Heart left ventricle (tissue), 16 donors: Measurements from ENCODE around the gene CTAGE9. TPM values are rescaled to one million over a fixed set of nuclear protein-coding genes. Genes with fewer than 3 reads are reported as not detected.
A peak's percentile ranks its signal among the peaks of the same experiment; 100 is the strongest.

ENCODE experiments used
- ATAC-seq, 4 donors: fragments of 200-7000 bp; cut with Tn5 transposase; one replicate each; pipeline ENCODE4 v1.9.1; 2020 to 2022; ENCODE audit warnings: moderate library complexity in 4 of 4, mild to moderate bottlenecking in 3 of 4, moderate number of reproducible peaks in 1 of 4
- DNase-seq, 5 donors: peaks; one replicate each; pipeline ENCODE4 v3.0.0-alpha.2; 2020
- H3K27ac ChIP-seq, 12 donors: fragments of 200-600 bp; sonication (generic) in 4 of 12; one replicate each; pipeline versions ENCODE4 v1.5.0 to v1.8.0; 2016 to 2022; ENCODE audit warnings: mild to moderate bottlenecking in 2 of 12
- H3K27me3 ChIP-seq, 9 donors: fragments of 200-600 bp; sonication (generic) in 2 of 9; one replicate each; pipeline versions ENCODE4 v1.5.1 to v1.8.0; 2016 to 2022; ENCODE audit warnings: mild to moderate bottlenecking in 3 of 9
- H3K36me3 ChIP-seq, 9 donors: fragments of 200-600 bp; sonication (generic) in 2 of 9; one replicate each; pipeline versions ENCODE4 v1.5.0 to v1.8.0; 2018 to 2022; ENCODE audit warnings: mild to moderate bottlenecking in 2 of 9
- H3K4me1 ChIP-seq, 12 donors: fragments of 200-600 bp; sonication (generic) in 4 of 12; one replicate each; pipeline versions ENCODE4 v1.5.0 to v1.8.0; 2016 to 2022; ENCODE audit warnings: mild to moderate bottlenecking in 3 of 12
- H3K4me3 ChIP-seq, 12 donors: fragments of 200-600 bp; sonication (generic) in 4 of 12; one replicate each; pipeline versions ENCODE4 v1.5.0 to v1.8.0; 2017 to 2022; ENCODE audit warnings: mild to moderate bottlenecking in 9 of 12, moderate library complexity in 4 of 12
- H3K9me3 ChIP-seq, 12 donors: fragments of 200-600 bp; sonication (generic) in 4 of 12; one replicate each; pipeline versions ENCODE4 v1.5.0 to v1.8.0; 2016 to 2022; ENCODE audit warnings: mild to moderate bottlenecking in 1 of 12
- CTCF ChIP-seq, 12 donors: fragments of 200-600 bp; sonication (generic) in 4 of 12; IDR thresholded peaks; one replicate each; pipeline versions ENCODE4 v1.5.0 to v1.8.0; 2018 to 2022; ENCODE audit warnings: antibody characterized with exemption in 12 of 12, mild to moderate bottlenecking in 5 of 12
- POLR2A ChIP-seq, 2 donors: fragments of 450-650 bp; IDR thresholded peaks; one replicate each; pipeline ENCODE4 v1.6.1; 2017; ENCODE audit warnings: antibody characterized with exemption in 2 of 2, mild to moderate bottlenecking in 2 of 2, moderate library complexity in 2 of 2
- WGBS, 4 donors: extraction: QIAGEN DNeasy Blood & Tissue Kit in 2 of 4; methylation state at CpG; one replicate each; pipeline versions ENCODE4 v1.1.5 to v1.1.7; 2013 to 2018; 5-methylcytosine and 5-hydroxymethylcytosine counted together
- intact Hi-C, 10 donors: fragments of 100-400 bp; cut with DNase I; formaldehyde crosslinking; loops; one replicate each; pipeline versions ENCODE4 v1.11.1 to v1.14.2; 2022
- polyA plus RNA-seq, 2 donors: library from polyadenylated mRNA; stranded (reverse); fragments of 200-250 nt; gene quantifications; one replicate each; pipeline ENCODE4 v1.2.3, GENCODE V29; 2013
- total RNA-seq, 9 donors: library from RNA; depleted of rRNA in 2 of 9; stranded (reverse); fragments of >200 nt in 2 of 9; fragmentation: NEBNext Ultra II Directional in 3 of 9; extraction: Animal tissue kit (Norgen Biotek cat#: 25700) in 3 of 9; gene quantifications; one replicate each; pipeline versions ENCODE4 v1.1.0 to v1.2.4, GENCODE V29; 2016 to 2023
- donor health status: ischemic (EF 13 %, LVEDD 7.1; RV severe dilation, severe dysfunction).
- donor health status: healthy with polysubstance abuse.
- donor health status: DM: no; HTN: yes; CAD: no.
- donor health status: DM: no; HTN: no; CAD: no.
- donor health status: ischemic (EF 25% LVEDD 6.9; RV normal size, moderate dysfunction).
- donor health status: ischemic (EF 25% LVEDD 5.7; RV mildly dilated, moderate dysfunction).
- donor health status: healthy.
- donor health status: DM: yes; HTN: yes; CAD: no.
- donor health status: ischemic (EF 35%, LVEDD 5.7; RV mildly dilated, moderate dysfunction).
- donor health status: nonischemic (EF 11% LVEDD 7.7; RV severe dilation, severe dysfunction).
- donor health status: DM: yes; HTN: yes; CAD: no.
- donor health status: PGD.
- donor health status: ischemic (EF 29% LVEDD 5.4; RV normal size, mild dysfunction).
- donor health status: nonischemic (EF 23%, LVEDD 6.1; RV moderate dilation, normal function).

CTAGE9 gene
- total and polyA plus RNA-seq, 11 donors = not detected

- ATAC-seq (peak in 3 of 4 donors; percentile 79 to 85 (median 81)), DNase-seq (peak in 4 of 5 donors; percentile 27 to 36 (median 32))
- Histone ChIP-seq H3K27ac (no peak overlapping the region), H3K4me1 (no peaks in the 10 kb centered on the region), H3K9me3 (no peaks in the 10 kb centered on the region), H3K27me3 (no peaks in the 10 kb centered on the region), H3K4me3 (no peak overlapping the region), H3K36me3 (no peaks in the 10 kb centered on the region)
- TF ChIP-seq POLR2A (IDR thresholded peaks at IDR 0.05) = no peak
- TF ChIP-seq CTCF (IDR thresholded peaks at IDR 0.05) = peak; percentile 54 to 83 (median 75)
- WGBS, 4 donors = 38 to 50% (median 42%) methylated on average over 2 of the region's 2 CpGs
- intact Hi-C loops = loop anchor here (1.0 to 10.0 kb wide), 4 partner anchors 90 to 220 kb away; no protein-coding TSS in a partner anchor
These were observed 15.9 kb downstream of the CTAGE9 start for GRCh38 chr6:131694832-131695426.

GRCh38 chr6:131693384-131693783, 17.4 kb downstream of the CTAGE9 start:
- Histone ChIP-seq H3K36me3 (no peaks in the 10 kb centered on the region), H3K4me1 (no peaks in the 10 kb centered on the region), H3K27me3 (no peaks in the 10 kb centered on the region), H3K27ac (no peak overlapping the region), H3K4me3 (no peak overlapping the region), H3K9me3 (peaks cover 0 to 3% (median 0%) of the 10 kb centered on the region in 12 donors)
- ATAC-seq (no peak), DNase-seq (no peak)
- intact Hi-C loops = loop anchor here in 7 of 10 donors (5.0 to 10.0 kb wide), 3 partner anchors 91 to 221 kb away; no protein-coding TSS in a partner anchor
- no peak for TF ChIP-seq POLR2A (IDR thresholded peaks at IDR 0.05)
- TF ChIP-seq CTCF (IDR thresholded peaks at IDR 0.05) = no peak
- WGBS, 4 donors = 79 to 84% (median 82%) methylated on average over 5 of the region's 5 CpGs

GRCh38 chr6:131692589-131692988, 18.2 kb downstream of the CTAGE9 start:
- no peaks in the 10 kb centered on the region for H3K4me1 ChIP-seq
- H3K36me3 ChIP-seq = no peaks in the 10 kb centered on the region
- TF ChIP-seq CTCF (IDR thresholded peaks at IDR 0.05) = no peak
- no peak for TF ChIP-seq POLR2A (IDR thresholded peaks at IDR 0.05)
- peaks cover 0 to 3% (median 0%) of the 10 kb centered on the region in 12 donors for H3K9me3 ChIP-seq
- H3K27ac ChIP-seq = no peak overlapping the region
- ATAC-seq (no peak), DNase-seq (no peak)
- no peaks in the 10 kb centered on the region for H3K27me3 ChIP-seq
- intact Hi-C loops = loop anchor here in 7 of 10 donors (5.0 to 10.0 kb wide), 3 partner anchors 92 to 222 kb away; no protein-coding TSS in a partner anchor
- H3K4me3 ChIP-seq = no peak overlapping the region

GRCh38 chr6:131692031-131692430, 18.8 kb downstream of the CTAGE9 start:
- H3K4me3 ChIP-seq = no peak overlapping the region
- TF ChIP-seq POLR2A (IDR thresholded peaks at IDR 0.05) (no peak), CTCF (IDR thresholded peaks at IDR 0.05) (no peak)
- ATAC-seq (no peak), DNase-seq (no peak)
- no peaks in the 10 kb centered on the region for H3K4me1 ChIP-seq
- H3K36me3 ChIP-seq = no peaks in the 10 kb centered on the region
- intact Hi-C loops = loop anchor here in 7 of 10 donors (5.0 to 10.0 kb wide), 3 partner anchors 93 to 223 kb away; no protein-coding TSS in a partner anchor
- no peaks in the 10 kb centered on the region for H3K27me3 ChIP-seq
- 46 to 65% (median 49%) methylated on average over 1 of the region's 1 CpG for WGBS, 4 donors
- H3K27ac ChIP-seq = no peak overlapping the region
- peaks cover 0 to 3% (median 0%) of the 10 kb centered on the region in 12 donors for H3K9me3 ChIP-seq
